ENCODE data around the gene SNUPN.
"Not testable (repeated sequence)": the region's sequence is repeated elsewhere in the genome, so short reads cannot be mapped to it uniquely, and the experiment has no call there.

The SNUPN gene

DNA sequence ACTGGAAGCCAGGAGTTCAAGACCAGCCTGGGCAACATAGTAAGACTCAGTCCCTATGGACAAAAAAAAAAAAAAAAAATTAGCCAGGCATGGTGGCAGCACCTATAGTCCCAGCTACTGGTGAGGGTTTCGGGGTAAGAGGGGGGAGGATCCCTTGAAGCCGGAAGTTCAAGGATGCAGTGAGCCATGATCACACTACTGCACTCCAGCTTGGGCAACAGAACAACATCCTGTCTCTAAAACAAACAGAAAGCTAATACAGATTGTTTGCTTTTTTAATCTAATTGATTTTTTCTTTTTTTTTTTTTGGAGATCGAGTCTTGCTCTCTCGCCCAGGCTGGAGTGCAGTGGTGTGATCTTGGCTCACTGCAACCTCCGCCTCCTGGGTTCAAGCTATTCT lies 16.1 kb upstream of the SNUPN start:
- Histone ChIP-seq H3K4me3 (ENCODE audit: low read depth in 1 of 2, low read length in 2 of 2) (no peak overlapping the region), H3K9me3 (ENCODE audit: low read length) (no peaks in the 10 kb centered on the region), H3K4me1 (ENCODE audit: insufficient read depth, low read length) (peaks cover 39% of the 10 kb centered on the region), H3K27me3 (ENCODE audit: control insufficient read depth in 1 of 2, insufficient read depth in 2 of 2, low read length in 2 of 2) (no peaks in the 10 kb centered on the region), H3K27ac (ENCODE audit: low read depth, low read length) (no peak overlapping the region), H3K36me3 (ENCODE audit: insufficient read depth, low read length) (no peaks in the 10 kb centered on the region), H3K9ac (ENCODE audit: low read length) (no peak overlapping the region)

DNA sequence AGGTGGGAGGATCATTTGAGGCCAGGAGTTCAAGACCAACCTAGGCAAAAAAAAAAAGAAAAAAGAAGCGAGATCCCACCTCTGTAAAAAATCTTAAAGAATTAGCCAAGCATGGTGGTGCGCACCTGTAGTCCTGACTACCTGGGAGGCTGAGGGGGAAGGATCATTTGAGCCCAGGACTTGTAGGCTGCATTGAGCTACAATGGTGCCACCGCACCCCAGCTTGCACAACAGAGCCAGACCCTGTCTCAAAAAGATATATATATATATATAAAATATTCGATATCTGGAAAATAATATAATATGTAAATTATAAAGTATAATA lies 15.6 kb upstream of the SNUPN start:
- no peaks in the 10 kb centered on the region for H3K36me3 ChIP-seq (ENCODE audit: insufficient read depth, low read length)
- no peaks in the 10 kb centered on the region for H3K27me3 ChIP-seq (ENCODE audit: control insufficient read depth in 1 of 2, insufficient read depth in 2 of 2, low read length in 2 of 2)
- no peak overlapping the region for H3K27ac ChIP-seq (ENCODE audit: low read depth, low read length)
- no peak overlapping the region for H3K9ac ChIP-seq (ENCODE audit: low read length)
- peak overlapping the region in 1 of 2 donors; percentile 98 for H3K4me3 ChIP-seq (ENCODE audit: low read depth in 1 of 2, low read length in 2 of 2)
- peaks cover 34% of the 10 kb centered on the region for H3K4me1 ChIP-seq (ENCODE audit: insufficient read depth, low read length)
- no peaks in the 10 kb centered on the region for H3K9me3 ChIP-seq (ENCODE audit: low read length)

DNA sequence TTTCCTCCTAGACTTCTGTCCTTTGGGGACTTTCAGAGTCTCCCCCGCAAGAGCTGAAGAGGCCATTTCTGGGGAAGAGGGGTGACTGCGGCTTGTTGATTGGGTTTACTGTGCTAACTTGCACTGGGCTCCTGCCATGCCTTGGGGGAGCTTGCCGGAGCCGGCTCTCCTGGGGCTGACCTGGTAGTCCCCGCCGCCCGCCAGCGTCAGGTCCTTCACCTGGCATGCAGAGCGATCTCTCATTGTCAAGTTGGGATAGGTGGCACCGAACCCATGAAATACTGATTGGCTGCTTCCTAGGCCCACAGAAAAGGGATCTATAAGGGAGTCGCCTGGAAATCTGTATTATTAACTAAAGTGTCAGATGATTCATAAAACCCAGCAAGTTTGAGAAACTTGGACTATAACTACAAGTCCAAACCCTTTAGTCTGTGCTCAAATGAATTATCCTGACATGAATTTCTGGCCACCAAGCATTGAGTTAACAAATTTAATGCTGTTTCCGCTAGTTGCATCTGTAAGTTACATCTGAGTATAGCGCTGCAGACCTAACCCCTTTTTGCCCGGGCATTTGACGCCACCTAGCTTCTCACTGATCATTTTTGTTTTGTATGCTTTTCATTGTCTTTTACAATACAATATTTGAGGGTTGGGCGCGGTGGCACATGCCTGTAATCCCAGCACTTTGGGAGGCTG lies 15.1 kb upstream of the SNUPN start:
- peaks cover 32% of the 10 kb centered on the region for H3K4me1 ChIP-seq (ENCODE audit: insufficient read depth, low read length)

DNA sequence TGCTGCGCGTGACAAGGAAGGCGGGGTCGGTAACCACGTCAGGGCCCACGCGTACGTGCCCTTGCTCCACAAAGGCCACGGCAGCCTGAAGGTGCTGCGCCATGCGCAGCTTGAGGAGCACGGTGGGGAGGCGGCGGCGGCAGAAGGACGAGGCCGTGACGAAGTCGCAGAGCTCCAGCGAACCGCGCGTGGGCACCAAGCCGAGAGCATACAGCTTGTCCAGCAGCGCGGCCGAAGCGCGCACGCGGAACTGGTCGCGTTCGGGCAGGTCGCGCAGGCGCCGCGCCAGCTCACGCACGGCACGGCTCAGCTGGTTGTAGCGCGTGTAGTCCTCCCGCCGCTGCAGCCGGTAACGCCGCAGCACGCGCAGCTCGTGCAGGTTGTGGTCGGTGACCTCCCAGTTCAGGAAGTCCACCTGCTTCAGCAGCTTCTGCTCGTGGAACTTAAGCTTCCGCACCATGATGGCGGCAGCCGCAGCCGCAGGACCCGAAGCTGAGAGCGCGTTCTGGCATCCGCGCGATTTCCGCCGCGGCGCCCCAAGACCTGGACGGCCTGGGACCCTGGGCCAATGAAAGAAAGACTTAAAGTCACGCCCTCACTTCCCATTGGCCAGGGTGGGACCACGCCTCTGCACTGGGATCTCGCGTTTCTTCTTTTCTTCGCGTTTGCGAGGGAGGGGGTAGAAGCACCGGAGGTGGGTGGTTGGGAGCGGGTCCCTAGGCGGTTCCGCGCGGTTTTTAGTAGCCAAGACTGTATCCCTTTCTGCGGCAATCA lies 14.4 kb upstream of the SNUPN start, which contains the start of gene IMP3:
IMP3 (minus strand) TSS at position 516 of the 774 bp plus-strand sequence; CDS start at position 460, 56 bp downstream.
- peak within 1 kb of the TSS; percentile 81 for H3K9ac ChIP-seq (ENCODE audit: low read length)
- no peaks in the 10 kb centered on the region for H3K36me3 ChIP-seq (ENCODE audit: insufficient read depth, low read length)
- H3K4me3 ChIP-seq (ENCODE audit: low read depth in 1 of 2, low read length in 2 of 2) = peak within 1 kb of the TSS; percentile 88 to 98
- H3K9me3 ChIP-seq (ENCODE audit: low read length) = no peaks in the 10 kb centered on the region
- peaks cover 32% of the 10 kb centered on the region for H3K4me1 ChIP-seq (ENCODE audit: insufficient read depth, low read length)
- no peaks in the 10 kb centered on the region for H3K27me3 ChIP-seq (ENCODE audit: control insufficient read depth in 1 of 2, insufficient read depth in 2 of 2, low read length in 2 of 2)
- peak within 1 kb of the TSS; percentile 96 for H3K27ac ChIP-seq (ENCODE audit: low read depth, low read length)

More for the DNA sequence above, 15.1 kb upstream of the SNUPN start:
- Histone ChIP-seq H3K27me3 (ENCODE audit: control insufficient read depth in 1 of 2, insufficient read depth in 2 of 2, low read length in 2 of 2) (no peaks in the 10 kb centered on the region), H3K27ac (ENCODE audit: low read depth, low read length) (peak overlapping the region; percentile 96), H3K9ac (ENCODE audit: low read length) (peak overlapping the region; percentile 81), H3K9me3 (ENCODE audit: low read length) (no peaks in the 10 kb centered on the region), H3K4me3 (ENCODE audit: low read depth in 1 of 2, low read length in 2 of 2) (peak overlapping the region; percentile 56 to 98), H3K36me3 (ENCODE audit: insufficient read depth, low read length) (no peaks in the 10 kb centered on the region)

DNA sequence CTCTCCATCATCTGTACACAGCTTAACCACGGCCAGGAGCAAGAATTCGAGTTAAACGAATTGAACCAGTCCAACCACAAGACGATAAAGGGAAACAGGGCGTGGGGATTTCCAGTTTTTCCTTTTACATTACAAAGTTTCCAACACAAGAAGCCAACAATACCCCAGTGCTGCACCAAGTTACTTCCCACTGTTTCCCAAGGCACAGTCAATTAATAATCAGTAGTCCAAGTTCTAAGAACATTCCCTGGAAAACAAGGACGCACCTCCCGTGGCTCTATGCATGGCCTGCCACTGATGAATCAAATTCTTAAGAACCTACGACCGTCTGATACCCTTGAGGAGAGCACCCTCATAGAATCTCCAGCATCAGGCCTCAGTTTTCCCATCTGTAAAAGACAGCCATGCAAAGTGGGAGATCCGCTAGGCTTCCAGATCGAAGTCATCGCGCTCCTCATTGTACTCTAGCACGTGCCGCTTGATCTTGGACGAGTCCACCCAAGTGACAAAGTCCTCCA lies 13.7 kb upstream of the SNUPN start:
- Histone ChIP-seq H3K4me1 (ENCODE audit: insufficient read depth, low read length) (peaks cover 32% of the 10 kb centered on the region), H3K36me3 (ENCODE audit: insufficient read depth, low read length) (no peaks in the 10 kb centered on the region), H3K27ac (ENCODE audit: low read depth, low read length) (peak overlapping the region; percentile 96), H3K4me3 (ENCODE audit: low read depth in 1 of 2, low read length in 2 of 2) (peak overlapping the region; percentile 88 to 98), H3K9ac (ENCODE audit: low read length) (peak overlapping the region; percentile 18), H3K9me3 (ENCODE audit: low read length) (no peaks in the 10 kb centered on the region), H3K27me3 (ENCODE audit: control insufficient read depth in 1 of 2, insufficient read depth in 2 of 2, low read length in 2 of 2) (no peaks in the 10 kb centered on the region)

DNA sequence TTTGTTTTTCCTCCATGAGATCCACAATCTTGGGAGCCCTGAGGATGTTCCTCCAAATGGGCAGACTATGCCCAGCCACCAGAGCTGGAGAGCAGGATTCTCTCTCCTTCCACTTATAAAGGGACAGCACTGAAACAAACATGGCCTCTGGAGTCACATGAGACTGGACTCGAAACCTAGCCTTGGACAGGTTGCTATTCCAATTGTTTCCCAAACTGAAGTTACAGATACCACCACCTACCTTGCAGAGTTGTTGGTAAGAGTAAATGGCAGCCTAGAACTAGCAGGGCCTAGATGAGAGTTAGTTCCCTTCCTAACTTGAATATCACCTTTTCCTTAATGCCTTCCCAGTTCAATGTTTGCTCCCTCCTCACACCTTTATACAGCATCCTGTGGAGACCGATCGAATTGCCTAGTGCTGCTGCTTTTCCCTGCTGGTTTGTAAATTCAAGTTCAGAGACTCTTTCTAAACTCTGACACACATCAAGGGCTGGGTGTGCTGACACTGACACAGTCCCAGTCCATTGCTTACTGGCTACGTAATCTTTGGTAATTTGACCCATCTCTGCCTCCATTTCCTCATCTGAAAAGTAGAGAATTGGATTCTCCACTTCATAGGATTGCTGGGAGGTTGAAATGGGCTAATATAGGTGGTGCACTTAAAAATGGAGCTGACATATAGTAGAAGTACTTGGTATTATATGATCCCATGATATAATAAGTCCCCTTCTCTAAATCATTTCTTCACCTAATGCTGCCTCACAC lies 11.9 kb upstream of the SNUPN start:
- Histone ChIP-seq H3K9me3 (ENCODE audit: low read length) (no peaks in the 10 kb centered on the region), H3K27ac (ENCODE audit: low read depth, low read length) (no peak overlapping the region), H3K9ac (ENCODE audit: low read length) (peak overlapping the region; percentile 21), H3K4me3 (ENCODE audit: low read depth in 1 of 2, low read length in 2 of 2) (no peak overlapping the region), H3K4me1 (ENCODE audit: insufficient read depth, low read length) (peaks cover 32% of the 10 kb centered on the region), H3K27me3 (ENCODE audit: control insufficient read depth in 1 of 2, insufficient read depth in 2 of 2, low read length in 2 of 2) (no peaks in the 10 kb centered on the region), H3K36me3 (ENCODE audit: insufficient read depth, low read length) (no peaks in the 10 kb centered on the region)

DNA sequence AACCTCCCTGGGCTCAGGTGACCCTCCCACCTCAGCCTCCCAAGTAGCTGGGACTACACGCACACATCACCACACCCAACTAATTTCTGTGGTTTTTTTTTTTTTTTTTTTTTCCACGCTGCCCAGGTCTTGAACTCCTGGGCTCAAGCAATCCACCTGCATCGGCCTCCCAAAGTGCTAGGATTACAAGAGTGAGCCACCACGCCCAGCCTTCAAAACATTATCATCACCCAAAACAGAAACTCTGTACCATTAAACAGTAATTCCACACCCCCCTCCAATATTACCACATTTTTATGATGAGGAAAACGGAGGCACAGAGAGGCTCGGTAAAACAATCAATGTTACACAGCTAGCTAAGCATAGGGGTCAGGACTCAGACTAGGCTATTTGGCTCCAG lies 10.5 kb upstream of the SNUPN start:
- no peaks in the 10 kb centered on the region for H3K9me3 ChIP-seq (ENCODE audit: low read length)
- H3K36me3 ChIP-seq (ENCODE audit: insufficient read depth, low read length) = no peaks in the 10 kb centered on the region
- no peak overlapping the region for H3K27ac ChIP-seq (ENCODE audit: low read depth, low read length)
- no peaks in the 10 kb centered on the region for H3K27me3 ChIP-seq (ENCODE audit: control insufficient read depth in 1 of 2, insufficient read depth in 2 of 2, low read length in 2 of 2)
- peaks cover 31% of the 10 kb centered on the region for H3K4me1 ChIP-seq (ENCODE audit: insufficient read depth, low read length)
- H3K4me3 ChIP-seq (ENCODE audit: low read depth in 1 of 2, low read length in 2 of 2) = no peak overlapping the region
- H3K9ac ChIP-seq (ENCODE audit: low read length) = no peak overlapping the region

DNA sequence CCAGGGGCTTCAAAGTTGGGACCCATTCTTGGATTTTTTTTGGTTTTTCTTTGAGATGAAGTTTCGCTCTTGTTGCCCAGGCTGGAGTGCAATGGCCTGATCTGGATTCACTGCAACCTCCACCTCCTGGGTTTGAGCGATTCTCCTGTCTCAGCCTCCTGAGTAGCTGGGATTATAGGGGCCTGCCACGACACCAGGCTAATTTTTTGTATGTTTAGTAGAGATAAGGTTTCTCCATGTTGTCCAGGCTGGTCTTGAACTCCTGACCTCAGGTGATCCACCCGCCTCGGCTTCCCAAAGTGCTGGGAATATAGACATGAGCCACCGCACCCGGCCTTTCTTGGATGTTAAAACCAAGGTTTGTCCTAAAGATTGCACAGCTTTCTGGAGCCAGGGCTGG lies 8.4 kb upstream of the SNUPN start:
- not testable (repeated sequence) for H3K27ac ChIP-seq (ENCODE audit: low read depth, low read length); H3K27me3 ChIP-seq (ENCODE audit: control insufficient read depth in 1 of 2, insufficient read depth in 2 of 2, low read length in 2 of 2); H3K9me3 ChIP-seq (ENCODE audit: low read length); H3K4me3 ChIP-seq (ENCODE audit: low read depth in 1 of 2, low read length in 2 of 2); H3K36me3 ChIP-seq (ENCODE audit: insufficient read depth, low read length); H3K9ac ChIP-seq (ENCODE audit: low read length)
- peaks cover 21% of the 10 kb centered on the region for H3K4me1 ChIP-seq (ENCODE audit: insufficient read depth, low read length)

DNA sequence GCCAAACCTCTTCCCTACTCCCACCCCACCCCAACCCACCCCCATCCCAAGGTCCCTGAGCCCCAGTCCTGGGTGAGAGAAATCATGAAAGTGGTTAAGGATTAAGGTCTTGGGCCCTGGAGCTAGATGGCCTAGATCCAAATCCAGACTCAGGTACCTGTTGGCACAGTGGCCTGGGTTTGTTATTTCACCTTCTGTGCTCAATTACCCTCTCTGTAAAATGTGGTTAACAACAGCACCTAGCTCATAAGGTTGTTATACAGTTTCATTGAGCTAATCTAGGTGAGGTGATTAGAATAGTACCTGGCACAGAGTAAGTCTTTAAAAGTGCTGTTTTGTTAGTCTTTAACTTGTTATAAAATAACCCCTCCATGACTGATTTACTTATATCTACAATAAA lies 6.4 kb upstream of the SNUPN start:
- Histone ChIP-seq H3K9me3 (ENCODE audit: low read length) (no peaks in the 10 kb centered on the region), H3K27me3 (ENCODE audit: control insufficient read depth in 1 of 2, insufficient read depth in 2 of 2, low read length in 2 of 2) (no peaks in the 10 kb centered on the region), H3K9ac (ENCODE audit: low read length) (no peak overlapping the region), H3K4me1 (ENCODE audit: insufficient read depth, low read length) (peaks cover under 1% of the 10 kb centered on the region), H3K4me3 (ENCODE audit: low read depth in 1 of 2, low read length in 2 of 2) (no peak overlapping the region), H3K27ac (ENCODE audit: low read depth, low read length) (no peak overlapping the region), H3K36me3 (ENCODE audit: insufficient read depth, low read length) (no peaks in the 10 kb centered on the region)

DNA sequence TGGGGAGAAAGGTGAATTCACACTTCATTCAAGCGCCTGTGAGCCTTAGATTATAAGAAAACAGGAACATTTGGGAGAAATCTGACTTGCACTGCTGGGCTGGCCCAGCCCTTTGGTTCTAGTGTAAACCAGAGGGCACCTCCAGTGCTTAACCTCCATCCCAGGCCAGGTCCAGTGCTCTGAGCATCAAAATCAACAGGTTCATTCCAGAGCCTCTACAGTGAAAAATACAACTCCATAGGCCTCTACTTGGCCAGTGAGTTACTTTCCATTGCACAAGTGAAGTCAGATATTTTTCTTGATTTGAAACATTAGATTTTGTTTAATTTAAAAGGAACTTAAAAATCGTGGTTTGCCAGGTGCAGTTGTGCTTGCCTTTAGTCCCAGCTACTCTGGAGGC lies 3.0 kb downstream of the SNUPN start:
- Histone ChIP-seq H3K9ac (ENCODE audit: low read length) (no peak overlapping the region), H3K27ac (ENCODE audit: low read depth, low read length) (no peak overlapping the region), H3K27me3 (ENCODE audit: control insufficient read depth in 1 of 2, insufficient read depth in 2 of 2, low read length in 2 of 2) (no peaks in the 10 kb centered on the region)

DNA sequence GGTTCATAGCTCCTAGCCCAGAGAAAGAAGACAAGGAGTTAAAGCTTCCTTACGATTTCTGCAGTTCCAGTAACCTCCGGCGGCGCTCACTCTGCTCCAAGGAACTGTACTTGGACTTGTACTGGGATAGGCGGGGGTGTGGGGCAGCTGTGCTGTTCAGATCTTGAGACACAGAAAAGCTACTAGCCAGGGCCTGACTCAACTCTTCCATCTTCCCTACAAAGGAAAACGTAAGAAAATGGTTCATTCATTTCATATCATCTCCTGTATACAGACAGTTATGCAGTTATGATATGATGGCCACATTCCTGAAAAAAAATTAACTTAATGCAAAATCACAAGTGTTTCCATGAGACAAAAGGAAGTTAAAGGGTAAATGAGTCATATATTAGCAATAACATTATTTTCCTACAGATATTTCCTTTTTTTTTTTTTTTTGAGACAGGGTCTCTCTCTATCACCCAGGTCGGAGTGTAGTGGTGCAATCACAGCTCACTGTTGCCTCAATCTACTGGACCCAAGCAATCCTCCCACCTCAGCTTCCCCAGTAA lies 4.6 kb downstream of the SNUPN start:
- Histone ChIP-seq H3K27me3 (ENCODE audit: control insufficient read depth in 1 of 2, insufficient read depth in 2 of 2, low read length in 2 of 2) (no peaks in the 10 kb centered on the region), H3K4me1 (ENCODE audit: insufficient read depth, low read length) (peaks cover 8% of the 10 kb centered on the region), H3K4me3 (ENCODE audit: low read depth in 1 of 2, low read length in 2 of 2) (peak overlapping the region in 1 of 2 donors; percentile 38), H3K36me3 (ENCODE audit: insufficient read depth, low read length) (peaks cover 31% of the 10 kb centered on the region), H3K9ac (ENCODE audit: low read length) (peak overlapping the region; percentile 41), H3K27ac (ENCODE audit: low read depth, low read length) (peak overlapping the region; percentile 25), H3K9me3 (ENCODE audit: low read length) (no peaks in the 10 kb centered on the region)

More for the DNA sequence above, 3.0 kb downstream of the SNUPN start:
- no peaks in the 10 kb centered on the region for H3K9me3 ChIP-seq (ENCODE audit: low read length)
- H3K36me3 ChIP-seq (ENCODE audit: insufficient read depth, low read length) = peaks cover 16% of the 10 kb centered on the region
- peaks cover 8% of the 10 kb centered on the region for H3K4me1 ChIP-seq (ENCODE audit: insufficient read depth, low read length)
- no peak overlapping the region for H3K4me3 ChIP-seq (ENCODE audit: low read depth in 1 of 2, low read length in 2 of 2)
